CD4-positive, alpha-beta T cell treated with Interleukin-10 for 1 hour (primary cell): ENCODE data around the gene IL17RC.

Experiments
- DNase-seq: peaks from one replicate; pipeline ENCODE4 v3.0.0-alpha.2; 2020

Gene IL17RC

GRCh38 chr3:9947025-9947995, 30.4 kb downstream of the IL17RC start:
- DNase-seq: no peak

DNA sequence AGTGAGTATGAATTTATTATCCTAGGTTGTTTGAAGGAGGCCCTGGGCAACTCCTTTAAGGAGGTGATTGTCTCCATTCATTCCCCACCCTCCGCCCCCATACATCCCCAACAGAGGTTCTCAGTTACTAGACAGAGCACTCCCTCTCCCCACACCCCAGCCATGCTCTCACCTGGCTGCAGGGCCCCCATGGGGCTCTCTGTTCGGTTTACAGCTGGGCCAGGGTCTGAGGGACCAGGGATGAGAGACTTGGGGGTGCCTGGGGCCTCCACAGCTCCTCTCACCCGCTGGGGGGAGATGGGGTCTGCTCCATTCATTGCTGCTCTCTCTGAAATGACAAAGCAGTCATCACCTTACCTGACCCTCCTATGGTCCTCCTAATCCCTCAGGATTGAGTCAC, 31.7 kb downstream of the IL17RC start:
- DNase-seq: no peak

DNA sequence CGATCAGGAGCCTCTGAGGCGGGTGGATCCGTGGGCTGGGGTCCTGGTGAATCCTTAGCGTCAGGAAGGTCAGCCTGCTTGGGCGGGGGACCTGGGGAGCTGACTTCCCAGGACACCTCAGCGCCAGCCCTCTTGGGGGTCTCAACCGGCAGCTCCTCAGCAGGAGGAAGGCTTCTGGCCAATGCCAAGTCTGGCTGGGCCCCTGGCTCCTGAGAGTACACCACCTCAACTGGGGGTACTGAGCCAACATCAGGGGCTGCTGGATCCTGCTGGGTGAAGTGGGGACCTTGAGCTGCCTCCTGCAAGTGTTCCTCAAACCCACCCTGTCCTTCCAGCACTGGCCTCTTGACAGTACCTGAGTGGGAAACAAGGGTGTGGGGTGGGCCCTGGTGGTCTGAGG, 32.2 kb downstream of the IL17RC start:
- DNase-seq: no peak

DNA sequence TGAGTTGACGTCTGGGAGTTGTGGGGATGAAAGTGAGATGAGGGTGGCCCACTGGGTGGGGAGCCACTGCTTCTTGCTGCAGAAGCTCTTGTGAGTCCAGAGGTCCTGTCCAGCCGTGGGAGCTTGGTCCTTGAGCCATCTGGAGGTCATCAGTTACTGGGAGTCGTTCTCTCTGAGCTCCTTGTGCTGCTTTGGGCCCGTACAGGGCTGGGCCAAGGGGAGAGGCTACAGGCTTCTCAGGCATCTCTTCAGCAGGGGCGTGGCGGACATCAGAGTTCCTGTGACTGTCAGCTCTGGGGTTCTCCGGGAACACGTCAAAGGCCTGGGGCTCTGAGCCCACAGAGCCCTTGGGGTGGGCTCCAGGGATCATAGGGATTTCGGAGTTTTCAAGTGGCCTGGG, 32.7 kb downstream of the IL17RC start:
- no peak for DNase-seq

- no peak for DNase-seq
These were observed 34.2 kb downstream of the IL17RC start for GRCh38 chr3:9951126-9951525.

GRCh38 chr3:9951598-9951961, 34.7 kb downstream of the IL17RC start:
- DNase-seq: no peak

DNA sequence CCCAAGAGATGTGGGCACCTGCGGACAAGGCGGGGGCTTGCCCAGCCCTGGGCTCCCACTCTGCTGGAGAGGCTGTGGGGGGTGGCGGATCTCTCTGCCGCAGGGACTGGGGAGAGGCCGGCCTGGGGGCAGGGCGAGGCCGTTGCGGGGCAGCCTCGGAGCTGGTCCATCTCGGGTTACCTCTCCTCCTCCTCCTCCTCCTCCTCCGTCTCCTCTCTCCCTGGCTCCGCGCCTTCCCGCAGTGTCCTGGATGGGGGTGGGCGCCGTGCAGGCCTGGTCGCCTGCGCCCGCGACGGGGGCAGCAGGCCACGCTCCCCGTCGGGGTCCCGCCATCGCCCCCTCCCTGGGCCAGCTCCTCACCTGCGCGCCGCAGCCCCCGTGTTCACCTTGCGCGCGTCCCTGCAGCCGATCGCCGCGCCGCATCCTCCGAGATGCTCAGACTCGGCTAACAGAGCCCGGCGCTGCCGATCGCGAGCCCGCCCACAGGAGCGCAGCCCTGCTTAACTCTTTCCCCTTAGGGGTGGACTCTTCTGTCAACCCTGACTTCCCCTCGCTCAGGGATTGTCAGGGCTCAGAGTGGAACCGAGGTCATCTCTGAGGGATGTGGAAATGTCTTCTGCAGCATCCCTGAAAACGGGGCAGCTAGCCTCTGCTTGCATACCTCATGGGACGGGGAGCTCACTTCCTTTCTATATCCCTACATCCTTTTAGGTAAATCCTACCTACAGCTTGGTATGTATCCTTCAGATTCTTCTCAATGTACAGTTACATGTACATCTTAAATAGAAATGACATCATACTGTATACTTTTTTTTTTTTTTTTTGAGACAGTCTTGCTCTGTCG, 35.3 kb downstream of the IL17RC start, which contains the start of gene PRRT3:
PRRT3 (minus strand) TSS at position 447 of the 844 bp plus-strand sequence. CDS start 2,293 bp downstream, outside the sequence.
- DNase-seq: peak; percentile 59

- DNase-seq: no peak
These were observed 38.2 kb downstream of the IL17RC start for GRCh38 chr3:9955067-9955502.

DNA sequence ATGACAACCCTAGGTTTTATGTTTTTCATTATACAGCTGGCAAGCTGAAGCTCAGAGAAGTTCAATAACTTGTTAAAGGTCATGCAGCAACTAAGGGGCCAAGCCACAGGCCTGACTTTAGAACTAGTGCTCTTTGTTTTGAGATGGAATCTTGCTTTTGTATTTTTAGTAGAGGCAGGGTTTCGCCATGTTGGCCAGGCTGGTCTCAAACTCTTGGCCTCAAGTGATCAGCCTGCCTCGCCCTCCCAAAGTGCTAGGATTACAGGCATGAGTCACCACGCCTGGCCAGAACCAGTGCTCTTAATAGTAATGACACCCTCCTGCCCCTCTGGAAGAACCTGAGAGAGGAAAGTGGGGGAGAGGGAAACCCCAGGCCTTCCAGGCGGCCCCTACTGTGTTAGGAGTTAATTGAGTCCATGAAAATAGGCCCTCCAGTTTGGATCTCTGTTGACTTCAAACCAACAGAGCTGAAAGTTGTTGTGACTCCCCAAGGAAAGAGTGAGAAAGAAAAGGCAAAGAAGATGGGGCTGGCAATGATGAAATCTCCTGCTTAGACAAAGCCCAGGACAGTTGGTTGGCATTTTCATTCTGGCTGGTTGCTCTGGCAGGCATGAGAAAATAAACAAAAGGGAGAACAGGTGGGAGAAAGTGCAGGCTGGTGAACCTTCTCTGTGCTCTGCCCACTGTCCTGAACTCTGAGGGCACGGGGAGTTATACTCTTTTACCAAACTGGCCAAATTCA, 38.9 kb downstream of the IL17RC start:
- DNase-seq: no peak

DNA sequence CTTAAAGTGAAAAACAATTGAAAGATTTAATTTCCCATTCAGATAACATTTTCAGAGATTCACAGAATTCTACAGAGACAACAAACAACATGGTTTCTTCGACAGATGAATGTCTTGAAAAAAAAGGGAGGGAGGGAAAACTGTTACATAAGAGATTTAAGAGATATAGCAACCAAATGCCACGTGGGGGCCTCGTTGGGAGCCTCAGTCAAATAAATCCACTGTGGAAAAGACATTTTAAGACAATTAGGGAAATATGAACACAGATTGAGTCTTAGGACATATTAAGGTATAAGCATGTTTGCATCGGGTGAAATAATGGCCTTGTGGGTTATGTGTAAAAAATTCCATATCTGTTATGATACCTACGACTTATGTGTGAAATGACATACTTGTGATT, 40.3 kb downstream of the IL17RC start:
- DNase-seq: no peak

DNA sequence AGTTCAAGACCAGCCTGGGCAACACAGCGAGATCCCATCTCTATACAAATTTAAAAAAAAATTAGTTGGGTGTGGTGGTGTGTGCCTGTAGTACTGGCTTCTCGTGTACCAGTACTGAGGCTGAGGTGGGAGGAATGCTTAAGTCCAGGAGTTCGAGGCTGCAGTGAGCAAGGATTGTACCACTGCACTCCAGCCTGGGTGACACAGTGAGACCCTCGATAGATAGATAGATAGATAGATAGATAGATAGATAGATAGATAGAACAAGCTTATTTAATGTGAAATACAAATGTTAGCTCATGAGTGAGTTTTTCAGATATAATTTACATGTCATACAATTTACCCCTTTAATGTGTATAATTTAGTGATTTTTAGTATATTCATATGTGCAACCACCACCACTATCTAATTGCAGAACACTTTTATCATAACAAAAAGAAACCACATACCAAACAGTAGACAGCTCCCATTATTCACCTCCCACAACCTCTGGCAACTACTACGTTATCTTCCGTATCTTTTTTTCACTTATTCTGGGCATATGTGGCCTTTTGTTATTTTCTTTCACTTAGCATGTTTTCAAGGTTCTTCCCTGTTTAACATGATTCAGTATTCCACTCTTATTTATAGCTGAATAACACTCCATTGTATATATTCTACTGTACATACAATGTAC, 48.4 kb downstream of the IL17RC start:
- no peak for DNase-seq

DNA sequence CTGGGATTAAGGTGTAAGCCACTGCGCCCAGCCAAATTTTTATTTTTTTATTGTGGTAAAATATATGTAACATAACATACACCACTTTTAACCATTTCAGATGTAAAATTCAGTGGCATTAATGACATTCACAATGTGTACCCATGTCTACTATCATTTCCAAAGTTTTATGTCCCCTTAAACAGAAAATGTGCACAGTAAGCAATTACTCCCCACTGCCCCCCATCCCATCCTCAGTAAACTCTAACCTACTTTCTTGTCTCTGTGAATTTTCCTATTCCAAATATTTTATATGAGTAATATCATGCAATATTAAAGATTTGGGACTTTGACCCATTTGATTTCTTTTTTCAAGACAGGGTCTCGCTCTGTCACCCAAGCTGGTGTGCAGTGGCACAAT, 49.9 kb downstream of the IL17RC start:
- DNase-seq: no peak

GRCh38 chr3:9969632-9970019, 52.7 kb downstream of the IL17RC start:
- no peak for DNase-seq

GRCh38 chr3:9970020-9970652, 53.2 kb downstream of the IL17RC start:
- no peak for DNase-seq

GRCh38 chr3:9976721-9977709, 60.1 kb downstream of the IL17RC start:
- no peak for DNase-seq

- no peak for DNase-seq
These were observed 61.9 kb downstream of the IL17RC start for GRCh38 chr3:9978710-9979305.

DNA sequence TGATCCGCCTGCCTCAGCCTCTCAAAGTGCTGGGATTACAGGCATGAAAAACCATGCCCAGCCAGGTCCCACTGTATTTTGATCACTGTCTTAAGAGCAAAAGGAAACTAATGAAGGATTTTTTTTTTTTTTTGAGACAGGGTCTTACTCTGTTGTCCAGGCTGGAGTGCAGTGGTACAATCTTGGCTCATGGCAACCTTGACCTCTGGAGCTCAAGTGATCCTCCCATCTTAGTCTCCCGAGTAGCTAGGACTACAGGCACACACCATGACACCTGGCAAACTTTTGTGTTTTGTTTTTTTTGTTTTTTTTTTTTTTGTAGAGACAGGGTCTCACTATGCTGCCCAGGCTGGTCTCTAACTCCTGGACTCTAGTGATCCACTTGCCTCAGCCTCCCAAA, 63.4 kb downstream of the IL17RC start:
- no peak for DNase-seq
